ENCODE data around the gene SYNE2.

The SYNE2 gene

GRCh38 chr14:63912286-63912685 lies 59.5 kb downstream of the SYNE2 start:
- no peak for DNase-seq

DNA sequence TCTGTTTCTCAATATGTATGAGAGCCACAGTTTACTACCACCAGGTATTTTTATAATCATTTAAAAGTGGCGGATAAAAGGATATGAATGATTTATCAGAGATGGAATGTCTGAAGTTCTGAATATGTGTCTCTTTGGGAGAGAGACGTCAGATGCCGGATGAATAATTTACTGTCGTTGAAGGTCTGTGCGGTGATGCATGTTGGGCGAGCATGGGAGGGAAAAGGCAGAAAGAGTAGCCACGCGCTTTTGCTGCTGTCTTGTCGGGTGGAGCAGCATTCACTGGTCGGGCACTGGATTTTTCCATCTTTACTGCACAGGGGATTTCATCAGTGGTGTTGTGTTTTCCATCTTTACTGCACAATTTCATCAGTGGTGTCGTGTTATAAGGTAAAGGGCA lies 65.6 kb downstream of the SYNE2 start:
- no peak for DNase-seq

- DNase-seq = no peak
Measured at GRCh38 chr14:63922696-63923421, 70.1 kb downstream of the SYNE2 start.

DNA sequence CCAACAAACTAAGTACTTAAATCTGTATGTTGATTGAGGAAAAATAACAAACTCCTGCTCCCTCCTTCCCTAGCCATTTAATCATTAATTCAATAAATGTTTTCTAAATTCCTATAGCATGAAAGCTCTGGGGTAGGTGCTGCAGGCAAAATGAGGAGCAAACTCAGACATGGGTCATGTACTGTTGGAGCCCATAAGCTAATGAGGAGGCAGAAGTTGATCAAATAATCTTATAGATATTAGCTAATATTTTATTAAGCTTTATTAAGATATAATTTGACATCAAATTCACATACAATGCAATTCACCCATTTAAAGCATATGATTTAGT lies 70.6 kb downstream of the SYNE2 start:
- no peak for DNase-seq

DNA sequence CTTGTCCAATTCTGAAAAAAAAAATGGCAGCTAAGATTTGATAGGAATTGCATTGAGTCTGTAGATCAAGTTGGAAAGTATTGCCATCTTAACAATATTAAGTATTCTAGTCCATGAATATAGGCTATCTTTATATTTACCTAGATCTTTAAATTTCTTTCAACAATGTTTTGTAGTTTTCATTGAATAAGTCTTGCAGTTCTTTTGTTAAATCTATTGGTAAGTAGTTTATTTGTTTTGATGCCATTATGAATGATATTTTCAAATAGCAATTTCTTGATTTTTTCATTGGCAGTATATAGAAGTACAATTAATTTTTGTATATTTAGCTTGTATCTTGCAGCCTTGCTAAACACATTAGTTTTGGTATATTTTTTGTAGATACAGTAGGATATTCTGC lies 71.6 kb downstream of the SYNE2 start:
- DNase-seq = no peak

GRCh38 chr14:63926641-63927040 lies 73.8 kb downstream of the SYNE2 start:
- DNase-seq = no peak

- DNase-seq = no peak
Measured at GRCh38 chr14:63928744-63929174, 76.0 kb downstream of the SYNE2 start.

- peak; percentile 91 for DNase-seq
Measured at GRCh38 chr14:63933110-63933509, 80.3 kb downstream of the SYNE2 start.

- peak; percentile 14 for DNase-seq
Measured at GRCh38 chr14:63933711-63934110, 80.9 kb downstream of the SYNE2 start.

DNA sequence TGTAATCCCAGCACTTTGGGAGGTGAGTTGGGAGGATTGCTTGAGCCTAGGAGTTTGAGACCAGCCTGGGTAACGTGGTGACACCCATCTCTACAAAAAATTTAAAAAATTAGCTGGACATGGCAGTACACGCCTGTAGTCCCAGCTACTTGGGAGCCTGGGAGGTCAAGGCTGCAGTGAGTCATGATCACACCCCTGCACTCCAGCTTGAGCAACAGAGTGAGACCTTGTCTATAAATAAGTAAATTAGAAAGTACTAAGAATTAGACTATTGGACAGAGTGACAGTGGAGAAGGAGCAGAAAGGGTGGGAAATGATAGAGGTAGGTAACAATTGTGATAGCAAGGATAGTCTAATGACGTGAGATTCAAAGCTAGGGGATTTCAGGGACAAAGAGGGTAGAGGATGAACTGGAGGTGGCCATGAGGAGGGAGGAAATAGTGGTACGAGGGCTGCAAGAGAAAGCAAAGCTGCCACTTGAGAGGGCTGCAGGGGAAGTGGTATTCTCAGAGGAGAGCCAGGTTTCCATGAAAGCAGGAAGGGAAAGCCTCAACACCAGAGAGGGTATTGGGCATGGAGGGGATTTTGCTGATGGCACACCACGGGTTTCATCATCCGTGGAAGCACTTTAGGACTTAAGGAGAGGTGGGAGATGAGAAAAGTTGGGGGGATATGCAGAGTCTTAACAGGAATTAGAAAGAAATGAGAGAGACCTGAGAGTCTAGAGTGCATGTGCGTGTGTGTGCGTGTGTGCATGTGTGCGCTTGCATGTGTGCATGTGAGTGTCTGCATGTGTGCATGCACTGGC lies 85.6 kb downstream of the SYNE2 start:
- no peak for DNase-seq

- DNase-seq = no peak
Measured at GRCh38 chr14:63939006-63939270, 86.1 kb downstream of the SYNE2 start.

DNA sequence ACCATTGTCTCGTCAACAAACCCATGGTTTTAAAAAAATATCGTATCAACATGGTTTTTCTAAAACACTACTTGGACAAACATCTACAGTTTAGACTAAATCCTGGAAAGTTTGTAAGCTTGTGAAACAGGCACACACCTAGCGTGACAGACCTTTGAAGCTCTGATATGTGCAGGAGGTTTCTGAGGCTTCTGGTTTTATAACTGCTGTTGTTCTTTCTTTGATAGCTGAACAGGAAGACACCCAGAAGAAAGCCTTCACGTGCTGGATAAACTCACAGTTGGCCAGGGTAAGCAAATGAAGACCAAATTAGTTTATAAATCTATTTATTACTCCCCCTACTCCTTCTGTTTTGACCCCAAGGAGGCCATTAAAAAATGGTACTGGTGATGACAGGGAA lies 87.6 kb downstream of the SYNE2 start:
- DNase-seq = peak; percentile 5

DNA sequence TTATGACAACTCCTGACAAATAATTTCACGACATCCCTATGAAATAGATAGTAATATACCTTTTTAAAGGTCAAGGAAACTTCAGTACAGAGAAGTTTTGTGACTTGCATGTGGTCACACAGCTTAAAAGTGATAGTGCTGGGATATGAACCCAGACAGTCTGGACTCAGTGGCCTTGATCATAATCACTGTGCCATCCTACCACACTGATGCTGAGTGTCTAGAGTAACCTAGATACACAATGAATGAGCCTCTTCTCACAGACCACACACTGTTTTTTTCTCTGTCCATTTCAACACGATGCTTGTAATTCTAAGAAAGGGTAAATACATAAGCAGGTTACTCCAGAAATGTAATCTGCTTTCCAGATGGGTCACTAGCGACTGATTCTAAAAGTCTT lies 88.2 kb downstream of the SYNE2 start:
- peak; percentile 87 for DNase-seq

- DNase-seq = no peak
Measured at GRCh38 chr14:63949696-63950095, 96.9 kb downstream of the SYNE2 start.

DNA sequence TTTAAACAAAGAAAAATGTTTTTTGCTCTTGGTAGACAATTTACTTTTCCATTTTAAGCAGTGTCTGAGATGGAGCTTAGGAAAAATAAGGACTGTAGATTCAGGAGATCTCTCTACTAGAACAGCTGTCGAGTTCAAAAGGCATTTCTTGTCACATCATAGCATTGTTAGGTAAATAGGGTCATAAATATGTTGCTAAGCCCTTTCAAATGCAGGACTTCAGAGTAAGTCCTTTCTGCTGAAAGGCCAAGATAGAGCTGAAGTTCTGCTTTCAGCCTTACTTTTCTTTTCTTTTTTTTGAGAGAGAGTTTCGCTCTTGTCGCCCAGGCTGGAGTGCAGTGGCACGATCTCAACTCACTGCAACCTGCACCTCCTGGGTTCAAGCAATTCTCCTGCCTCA lies 98.2 kb downstream of the SYNE2 start:
- no peak for DNase-seq

DNA sequence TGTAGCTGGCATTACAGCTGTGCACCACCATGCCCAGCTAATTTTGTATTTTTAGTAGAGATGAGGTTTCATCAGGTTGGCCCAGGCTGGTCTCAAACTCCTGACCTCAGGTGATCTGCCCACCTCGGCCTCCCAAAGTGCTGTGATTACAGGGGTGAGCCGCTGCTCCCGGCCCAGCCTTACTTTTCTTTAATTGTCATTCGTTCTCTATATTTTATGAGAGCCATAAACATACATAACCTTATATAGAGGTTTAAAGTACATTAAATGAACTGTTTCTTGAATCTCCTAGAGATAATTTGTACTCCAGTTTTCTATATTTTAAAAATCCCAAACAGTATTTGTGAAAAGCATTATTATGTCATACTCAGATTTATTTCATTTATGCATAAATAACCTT lies 98.6 kb downstream of the SYNE2 start:
- DNase-seq = no peak

DNA sequence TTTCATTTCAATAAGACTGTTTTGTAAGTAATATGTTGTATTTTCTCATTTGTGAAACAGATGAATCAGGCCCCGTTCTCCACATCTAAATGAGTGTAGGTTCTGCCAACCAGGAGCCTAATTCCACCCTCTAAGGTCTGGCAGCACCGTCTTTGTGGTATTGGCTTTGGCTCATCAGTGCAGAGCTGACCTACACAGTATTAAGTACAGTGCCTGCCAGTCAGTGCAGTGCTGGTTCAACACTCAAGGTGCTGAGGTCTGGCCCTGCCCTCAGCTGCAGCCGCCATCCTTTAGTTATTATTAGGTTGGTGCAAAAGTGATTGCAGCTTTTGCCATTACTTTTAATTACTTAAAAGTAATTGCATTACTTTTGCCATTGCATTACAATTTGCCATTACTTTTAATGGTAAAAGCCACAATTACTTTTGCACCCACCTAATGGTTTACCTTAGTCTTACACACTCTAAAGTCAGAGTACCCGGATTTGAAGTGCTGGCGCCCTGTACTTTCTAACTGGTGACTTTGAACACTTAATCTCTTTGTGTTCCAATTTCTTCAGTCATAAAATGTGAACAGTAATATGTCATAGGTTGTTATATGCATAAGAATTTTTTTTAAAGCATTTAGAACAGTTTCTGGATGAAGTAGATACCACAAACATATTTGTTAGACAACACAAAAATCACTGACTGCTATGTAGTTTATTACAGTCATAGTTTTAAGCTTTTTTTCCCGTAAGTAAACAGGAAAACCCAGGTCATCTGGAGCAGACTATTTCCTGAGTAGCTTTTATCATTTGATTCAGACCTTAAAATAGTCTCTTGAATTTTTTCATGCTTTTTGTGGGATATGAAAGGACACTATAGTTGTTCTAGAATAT lies 99.5 kb downstream of the SYNE2 start:
- DNase-seq = peak; percentile 17

DNA sequence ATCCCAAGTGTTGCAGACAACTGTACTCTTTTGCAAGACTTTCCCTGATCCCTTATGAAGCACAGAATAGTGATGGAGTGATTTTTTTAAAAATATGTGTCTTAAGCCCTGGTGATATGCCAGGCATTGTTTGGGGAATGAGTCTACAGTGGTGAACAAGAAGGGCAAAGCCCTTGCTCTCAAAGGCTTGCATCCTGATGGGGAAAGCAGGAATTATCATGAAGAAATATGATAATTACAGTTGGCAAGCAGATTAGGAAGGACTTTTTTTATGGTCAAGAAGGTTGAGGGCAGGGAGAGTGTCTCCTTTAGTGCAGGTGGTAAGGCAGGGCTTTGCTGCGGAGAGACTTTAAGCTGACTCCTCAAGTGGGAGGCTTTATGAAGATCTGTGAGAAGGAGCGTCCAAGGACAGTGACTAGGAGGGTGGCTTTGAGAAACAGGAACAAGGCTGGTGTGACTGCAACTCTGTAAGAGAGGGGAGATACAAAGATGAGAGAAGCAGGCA lies 100.2 kb downstream of the SYNE2 start:
- DNase-seq = peak; percentile 31

GRCh38 chr14:63956326-63956725 lies 103.5 kb downstream of the SYNE2 start:
- DNase-seq = peak; percentile 47

- no peak for DNase-seq
Measured at GRCh38 chr14:63960926-63961567, 108.2 kb downstream of the SYNE2 start.

DNA sequence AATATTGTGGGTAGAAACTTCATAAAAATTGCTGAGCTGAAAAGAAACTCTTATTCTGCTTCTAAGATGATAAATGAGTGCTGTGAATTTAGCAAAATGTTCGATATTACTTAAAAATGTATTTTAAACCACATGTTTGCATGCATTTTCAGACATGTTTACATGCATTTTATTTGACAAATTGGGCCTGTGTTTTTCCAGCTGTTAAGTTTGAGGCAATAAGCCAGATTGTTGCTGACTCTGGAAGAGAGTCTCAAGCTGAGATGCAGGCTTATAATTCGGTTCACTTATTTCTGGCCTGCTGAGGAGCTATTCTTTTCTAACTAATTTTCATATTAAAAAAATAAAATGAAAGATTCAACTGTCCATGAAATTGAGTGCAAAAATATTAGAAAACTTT lies 110.1 kb downstream of the SYNE2 start:
- DNase-seq = no peak

DNA sequence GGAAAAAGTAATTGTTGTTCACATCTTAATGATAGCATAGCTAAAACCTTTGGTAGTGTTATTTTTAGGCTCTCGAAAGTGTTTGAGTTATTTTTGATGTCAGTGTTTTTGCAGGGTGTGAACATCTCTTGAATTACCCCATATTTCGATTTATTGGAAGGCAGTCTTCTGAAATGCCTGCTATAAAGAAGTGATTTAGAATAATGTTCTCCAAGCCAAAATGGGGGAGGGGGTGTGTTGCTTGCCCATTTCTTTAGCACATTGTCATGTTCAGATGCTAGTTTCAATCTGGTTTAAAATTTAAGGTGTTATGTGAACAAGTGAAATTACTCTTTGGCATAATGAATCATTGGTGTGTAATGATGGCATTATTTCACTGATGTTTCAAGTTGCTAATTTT lies 110.6 kb downstream of the SYNE2 start:
- no peak for DNase-seq

DNA sequence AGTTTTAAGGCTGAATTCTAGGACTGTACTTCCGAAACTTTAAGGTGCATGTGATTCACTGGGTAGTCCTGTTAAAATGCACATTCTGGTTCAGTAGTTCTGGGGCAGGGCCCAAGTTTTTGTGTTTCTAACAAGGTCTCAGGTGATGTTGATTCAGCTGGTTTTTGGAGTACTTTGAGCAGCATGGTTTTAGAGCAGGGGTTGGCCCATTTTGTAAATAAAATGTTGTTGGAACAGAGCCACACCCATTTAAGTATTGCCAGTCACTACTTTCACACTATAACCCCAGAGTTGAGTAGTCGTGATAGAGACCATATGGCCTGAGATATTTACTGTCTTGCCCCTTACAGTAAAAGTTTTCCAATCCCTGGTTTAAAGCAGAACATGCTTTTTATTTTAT lies 111.3 kb downstream of the SYNE2 start:
- DNase-seq = no peak

Measured in NCI-H82 (cell line).